GM18907 (cell line): ENCODE measurements around the gene TSPAN18.

Source experiments
- ATAC-seq: cut with Tn5 transposase; IDR thresholded peaks from one replicate; pipeline ENCODE4 v1.9.1; 2021; ENCODE audit warnings: mild to moderate bottlenecking, moderate library complexity; ENCODE audit not compliant: unreplicated experiment

The TSPAN18 gene

GRCh38 chr11:44840085-44840478 lies 113.3 kb downstream of the TSPAN18 start:
- ATAC-seq: no peak

- no peak for ATAC-seq
Observed at GRCh38 chr11:44840521-44841251, 113.9 kb downstream of the TSPAN18 start.

- no peak for ATAC-seq
Observed at GRCh38 chr11:44842220-44842619, 115.5 kb downstream of the TSPAN18 start.

- no peak for ATAC-seq
Observed at GRCh38 chr11:44846852-44847251, 120.1 kb downstream of the TSPAN18 start.

- ATAC-seq: no peak
Observed at GRCh38 chr11:44847316-44847715, 120.6 kb downstream of the TSPAN18 start.

GRCh38 chr11:44848203-44848962 lies 121.6 kb downstream of the TSPAN18 start:
- ATAC-seq: no peak

GRCh38 chr11:44848963-44849350 lies 122.2 kb downstream of the TSPAN18 start:
- no peak for ATAC-seq

- no peak for ATAC-seq
Observed at GRCh38 chr11:44849424-44849823, 122.7 kb downstream of the TSPAN18 start.

GRCh38 chr11:44849922-44850321 lies 123.2 kb downstream of the TSPAN18 start:
- no peak for ATAC-seq

- ATAC-seq: no peak
Observed at GRCh38 chr11:44851496-44851895, 124.7 kb downstream of the TSPAN18 start.

GRCh38 chr11:44852159-44852747 lies 125.5 kb downstream of the TSPAN18 start:
- no peak for ATAC-seq

- no peak for ATAC-seq
Observed at GRCh38 chr11:44852952-44853351, 126.2 kb downstream of the TSPAN18 start.

- ATAC-seq: no peak
Observed at GRCh38 chr11:44853666-44854065, 126.9 kb downstream of the TSPAN18 start.

GRCh38 chr11:44854086-44854485 lies 127.3 kb downstream of the TSPAN18 start:
- ATAC-seq: no peak

- no peak for ATAC-seq
Observed at GRCh38 chr11:44854741-44855492, 128.2 kb downstream of the TSPAN18 start.

GRCh38 chr11:44855493-44855849 lies 128.7 kb downstream of the TSPAN18 start:
- no peak for ATAC-seq

- no peak for ATAC-seq
Observed at GRCh38 chr11:44857490-44858090, 130.8 kb downstream of the TSPAN18 start.

- no peak for ATAC-seq
Observed at GRCh38 chr11:44858796-44859527, 132.2 kb downstream of the TSPAN18 start.

GRCh38 chr11:44859528-44859925 lies 132.8 kb downstream of the TSPAN18 start:
- ATAC-seq: no peak

GRCh38 chr11:44860346-44860745 lies 133.6 kb downstream of the TSPAN18 start:
- no peak for ATAC-seq
